GM21423 (cell line): Measurements from ENCODE around the gene PKP4.

Experiments used
- ATAC-seq: cut with Tn5 transposase; IDR thresholded peaks from one replicate; pipeline ENCODE4 v1.9.1; 2021; ENCODE audit warnings: mild to moderate bottlenecking, moderate library complexity; ENCODE audit not compliant: unreplicated experiment

The PKP4 gene

GRCh38 chr2:158530829-158531228 lies 74.1 kb downstream of the PKP4 start:
- ATAC-seq: no peak

DNA sequence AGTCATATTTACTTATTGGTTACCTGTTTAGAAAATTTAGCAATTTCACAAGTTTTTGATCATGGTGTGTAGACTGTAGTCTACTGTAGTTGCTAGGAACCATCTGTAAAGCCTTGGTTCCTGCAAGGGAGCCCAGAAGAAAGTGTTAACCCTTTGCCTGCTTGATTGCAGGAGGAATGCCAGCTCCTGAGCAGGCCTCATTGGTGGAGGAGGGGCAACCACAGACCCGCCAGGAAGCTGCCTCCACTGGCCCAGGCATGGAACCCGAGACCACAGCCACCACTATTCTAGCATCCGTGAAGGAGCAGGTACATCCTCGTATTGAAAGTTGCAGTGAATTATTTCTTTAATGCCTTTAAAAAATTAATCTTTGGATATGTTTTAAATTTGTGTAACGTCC lies 76.3 kb downstream of the PKP4 start:
- no peak for ATAC-seq

GRCh38 chr2:158539176-158540005 lies 82.6 kb downstream of the PKP4 start:
- ATAC-seq: no peak

DNA sequence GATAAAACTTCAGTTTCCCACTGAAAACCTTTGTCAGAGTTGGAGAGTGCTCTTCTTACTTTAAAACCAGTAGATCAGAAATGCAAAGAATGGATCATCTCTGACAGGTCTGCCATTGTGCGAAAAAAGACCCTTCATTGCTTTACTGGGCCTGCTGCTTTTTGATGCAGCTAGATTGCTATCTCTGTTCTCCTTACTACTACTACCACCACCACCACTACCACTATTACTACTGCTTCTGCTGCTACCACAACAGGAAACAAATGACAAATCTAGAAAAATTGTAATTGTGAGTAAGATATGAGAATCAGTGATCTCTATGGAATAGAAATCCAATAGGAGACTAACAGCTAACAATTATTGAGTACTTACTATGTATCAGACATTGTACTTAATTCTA lies 85.8 kb downstream of the PKP4 start:
- ATAC-seq: no peak

GRCh38 chr2:158543957-158544356 lies 87.2 kb downstream of the PKP4 start:
- ATAC-seq: no peak

GRCh38 chr2:158544998-158545397 lies 88.2 kb downstream of the PKP4 start:
- no peak for ATAC-seq

- ATAC-seq: peak; percentile 77
Observed at GRCh38 chr2:158546412-158547144, 89.8 kb downstream of the PKP4 start.

DNA sequence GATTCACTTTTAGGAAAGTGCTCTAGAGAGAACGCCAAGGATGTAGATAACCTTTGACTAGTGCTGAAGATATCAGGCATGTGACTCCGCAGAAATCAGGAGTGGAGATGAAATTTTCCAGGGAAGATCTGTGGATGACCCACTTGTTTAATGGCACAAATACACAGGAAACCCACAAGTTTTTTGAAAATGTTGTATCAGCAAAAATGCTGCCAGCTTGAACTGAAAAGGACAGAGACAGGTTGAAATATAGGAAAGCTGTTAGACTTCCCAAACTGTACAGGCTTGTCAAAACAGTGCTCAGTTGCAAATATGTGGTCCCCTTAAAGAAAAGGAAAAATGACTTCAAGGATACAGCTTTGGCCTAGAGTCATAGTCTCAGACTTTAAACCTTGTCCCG lies 96.5 kb downstream of the PKP4 start:
- no peak for ATAC-seq

DNA sequence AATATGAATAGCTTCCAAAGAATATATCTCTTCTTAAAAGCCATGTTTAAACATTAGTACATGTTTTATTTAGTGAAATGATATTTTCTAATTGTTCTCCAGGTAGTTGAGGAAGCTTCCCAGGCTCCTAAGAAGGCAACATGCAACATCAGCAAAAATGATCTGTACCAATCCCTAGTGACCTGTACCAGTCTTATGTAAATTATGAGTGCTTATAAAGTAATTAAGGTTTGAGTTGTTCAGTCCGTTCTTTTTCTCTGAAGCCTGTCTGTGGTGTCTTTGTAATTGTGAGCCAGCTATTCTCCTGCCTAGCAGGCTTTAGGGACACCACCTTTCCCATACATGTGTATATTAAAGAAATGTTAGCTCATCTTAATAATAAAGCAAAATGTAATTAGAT lies 98.2 kb downstream of the PKP4 start:
- ATAC-seq: no peak

DNA sequence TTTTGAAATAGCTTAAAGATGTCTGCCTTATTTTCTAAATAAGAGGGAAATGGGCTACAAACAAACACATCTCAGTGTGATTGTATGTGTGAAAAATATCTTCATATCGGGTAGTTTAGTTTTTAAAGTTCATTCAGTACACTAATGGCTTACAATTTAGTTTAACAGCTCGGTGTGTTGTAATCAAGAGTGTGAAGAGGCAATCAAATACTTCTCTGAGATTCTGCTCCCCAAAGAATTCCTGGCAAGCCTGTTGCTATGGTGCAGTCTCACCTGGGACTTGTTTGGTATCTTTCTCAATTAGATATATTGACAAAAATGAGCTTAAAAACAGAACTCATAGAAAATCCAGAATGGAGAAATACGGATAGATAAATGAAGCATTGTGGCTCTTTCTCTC lies 99.4 kb downstream of the PKP4 start:
- no peak for ATAC-seq

DNA sequence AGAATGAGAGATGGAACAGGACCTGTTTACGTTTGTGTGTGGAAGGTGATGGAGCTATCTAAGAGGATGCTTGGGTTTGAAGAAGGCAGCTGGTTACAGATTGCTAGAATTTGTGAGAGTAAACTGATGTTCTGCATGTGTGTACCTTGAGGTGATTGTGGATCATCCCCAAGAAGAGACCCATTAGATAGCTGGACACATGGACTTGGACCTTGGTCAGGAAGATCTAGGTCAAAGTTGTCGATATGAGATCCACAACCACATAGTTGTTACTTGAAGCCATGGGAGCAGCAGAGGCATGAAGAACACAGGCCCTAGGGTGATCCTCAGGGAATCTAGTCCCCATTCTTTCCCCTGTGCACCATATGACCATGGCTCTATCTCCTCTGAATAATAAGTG lies 101.0 kb downstream of the PKP4 start:
- no peak for ATAC-seq

GRCh38 chr2:158559252-158559651 lies 102.5 kb downstream of the PKP4 start:
- no peak for ATAC-seq

DNA sequence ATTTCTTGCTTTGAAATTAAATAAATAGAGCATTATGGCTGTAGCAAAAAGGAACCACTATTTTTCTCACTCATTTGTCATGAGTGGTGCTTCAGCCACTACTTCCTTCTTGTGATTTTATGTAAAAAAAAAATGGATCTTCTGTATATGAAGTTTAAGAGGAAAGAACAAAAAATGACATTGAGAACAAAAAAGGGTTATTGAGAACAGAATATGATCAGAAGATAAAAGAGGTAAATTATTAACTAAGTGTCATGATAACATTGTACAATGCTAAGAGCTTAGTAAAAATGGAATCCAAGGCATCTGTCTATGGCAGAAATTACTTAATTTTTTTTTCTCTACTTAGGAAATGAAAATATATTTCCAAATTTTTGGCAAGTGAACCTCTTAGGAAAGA lies 103.5 kb downstream of the PKP4 start:
- ATAC-seq: no peak

DNA sequence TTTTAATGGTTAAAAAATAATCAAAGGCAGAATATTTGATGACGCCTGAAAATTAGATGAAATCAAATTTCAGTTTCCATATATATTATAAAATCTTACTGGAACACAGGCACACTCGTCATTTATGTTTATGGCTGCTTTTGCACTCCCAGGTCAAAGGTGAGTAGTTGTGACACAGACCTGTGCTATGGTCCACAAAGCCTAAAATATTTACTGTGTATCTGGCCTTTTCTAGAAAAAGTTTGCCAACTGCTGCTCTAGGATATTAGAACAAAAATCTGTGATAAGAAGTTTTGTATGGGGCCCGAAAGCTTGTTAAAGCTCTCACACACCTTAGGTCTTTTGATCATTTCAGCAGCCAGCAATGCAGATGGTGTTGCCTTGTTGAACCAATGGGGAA lies 104.3 kb downstream of the PKP4 start:
- no peak for ATAC-seq

GRCh38 chr2:158567208-158567607 lies 110.5 kb downstream of the PKP4 start:
- ATAC-seq: no peak

DNA sequence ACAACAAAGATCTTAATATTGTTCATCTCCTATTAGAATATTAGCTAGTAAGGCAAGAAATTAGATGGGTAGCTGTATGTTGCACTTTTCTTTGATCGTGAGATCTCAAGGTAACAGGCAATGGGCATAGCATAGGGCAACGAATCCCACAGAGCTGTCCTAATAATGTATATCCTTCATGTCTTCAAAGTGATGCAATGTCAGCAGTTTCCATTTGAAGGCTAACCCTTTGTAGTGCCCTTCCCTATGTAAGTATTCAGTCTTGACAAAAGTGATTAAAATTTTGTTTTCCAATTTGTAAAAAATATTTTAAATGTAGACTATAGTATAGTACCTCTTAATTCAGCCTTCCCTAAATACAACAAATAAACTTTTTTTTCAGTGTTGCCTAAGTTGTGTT lies 112.5 kb downstream of the PKP4 start:
- no peak for ATAC-seq

DNA sequence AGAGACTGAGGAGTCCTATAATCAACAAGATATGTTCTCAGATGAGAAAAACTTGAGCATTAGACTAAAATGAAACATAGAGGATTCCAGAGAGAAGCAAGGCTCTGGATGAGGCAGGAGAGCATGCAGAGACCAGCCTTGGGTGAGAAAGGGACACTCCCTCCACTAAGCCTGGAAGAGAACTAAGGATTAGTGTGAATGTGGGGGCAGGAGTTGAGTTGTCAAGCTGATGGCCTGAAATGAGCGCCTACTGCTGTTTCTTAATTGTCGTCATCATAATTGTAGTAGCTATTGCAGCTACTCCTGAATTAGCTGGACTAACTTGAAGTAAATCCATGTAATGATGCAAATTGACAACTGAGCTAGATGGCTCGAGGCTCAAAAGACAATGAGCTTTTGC lies 114.1 kb downstream of the PKP4 start:
- ATAC-seq: no peak

DNA sequence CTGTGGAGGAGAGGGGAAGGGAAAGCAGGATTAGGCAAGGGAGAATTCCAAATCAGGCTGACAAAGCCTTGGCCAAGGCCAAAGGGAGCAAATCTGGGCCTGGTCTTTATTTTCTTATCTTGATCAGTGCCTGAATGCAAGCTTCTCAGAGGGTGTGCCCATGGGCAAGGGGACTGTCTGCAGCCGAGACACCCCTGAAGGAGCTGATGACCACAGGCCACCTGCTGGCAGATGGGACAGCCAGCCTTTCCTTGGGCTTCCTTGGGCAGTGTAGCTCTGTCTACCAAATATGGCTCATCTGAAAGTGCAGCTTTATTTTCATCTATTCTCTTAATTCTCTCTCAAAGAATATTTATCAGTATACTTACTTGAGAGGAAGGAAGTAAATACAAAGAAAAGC lies 117.0 kb downstream of the PKP4 start:
- ATAC-seq: no peak

- ATAC-seq: no peak
Observed at GRCh38 chr2:158575051-158575635, 118.4 kb downstream of the PKP4 start.

DNA sequence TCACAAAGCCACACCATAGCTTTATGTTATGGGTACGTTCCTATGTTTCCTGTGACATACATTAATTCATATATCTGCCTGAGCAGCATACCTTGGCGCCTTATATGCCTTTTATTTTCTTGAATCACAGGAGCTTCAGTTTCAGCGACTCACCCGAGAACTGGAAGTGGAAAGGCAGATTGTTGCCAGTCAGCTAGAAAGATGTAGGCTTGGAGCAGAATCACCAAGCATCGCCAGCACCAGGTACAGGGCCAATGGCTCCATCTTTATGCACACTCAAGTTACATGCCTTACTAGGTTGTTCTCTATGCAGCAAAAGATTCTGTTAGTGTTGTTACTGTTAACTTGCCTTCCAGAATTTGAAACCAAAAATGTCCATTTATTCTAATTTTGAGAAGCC lies 120.4 kb downstream of the PKP4 start:
- ATAC-seq: no peak

- ATAC-seq: peak; percentile 84
Observed at GRCh38 chr2:158578703-158579330, 122.1 kb downstream of the PKP4 start.

DNA sequence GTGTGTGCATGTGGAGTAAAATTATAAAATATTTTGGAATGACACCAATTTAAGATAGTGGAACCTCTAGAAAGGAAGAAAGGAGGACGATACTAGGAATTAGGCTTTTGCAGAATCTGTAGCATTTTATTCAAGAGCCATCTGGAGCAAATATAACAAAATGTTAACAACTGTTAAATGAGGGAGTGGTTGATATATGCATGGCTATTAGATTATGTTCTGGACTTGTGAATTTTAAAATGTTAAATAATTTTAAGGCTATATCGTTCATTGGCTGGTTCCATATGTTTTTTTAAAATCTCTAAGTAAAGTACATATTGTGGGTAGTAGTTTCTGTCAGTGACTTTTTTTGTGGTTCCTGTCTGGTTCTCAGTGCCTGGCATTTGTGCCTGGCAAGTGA lies 123.2 kb downstream of the PKP4 start:
- ATAC-seq: no peak
